NCI-H774 (cell line): Measurements from ENCODE around the gene MYO18B.

Experiments
- DNase-seq: peaks from one replicate; lab custom pipeline; 2025; lab: John Stamatoyannopoulos, UW

The MYO18B gene

DNA sequence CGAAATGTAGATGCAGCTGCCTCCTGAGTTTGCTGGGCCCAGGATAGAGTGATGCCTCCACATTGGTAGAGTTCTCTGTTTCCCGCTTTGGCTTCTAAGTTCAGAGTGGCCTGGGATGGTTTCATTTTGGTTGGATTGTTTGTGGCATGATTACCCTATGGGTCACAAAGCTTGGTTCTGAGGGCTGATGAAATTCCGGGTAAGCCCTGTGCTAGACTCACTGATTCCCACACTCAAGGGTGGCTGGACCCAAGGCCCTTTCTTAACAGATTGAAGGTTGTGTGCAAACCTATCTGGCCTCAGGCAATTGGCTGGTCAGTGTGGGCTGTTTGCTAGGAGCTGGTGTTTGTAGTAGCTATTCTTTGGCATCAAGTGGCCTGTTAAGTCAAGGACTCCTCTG lies 158.4 kb downstream of the MYO18B start:
- no peak for DNase-seq

DNA sequence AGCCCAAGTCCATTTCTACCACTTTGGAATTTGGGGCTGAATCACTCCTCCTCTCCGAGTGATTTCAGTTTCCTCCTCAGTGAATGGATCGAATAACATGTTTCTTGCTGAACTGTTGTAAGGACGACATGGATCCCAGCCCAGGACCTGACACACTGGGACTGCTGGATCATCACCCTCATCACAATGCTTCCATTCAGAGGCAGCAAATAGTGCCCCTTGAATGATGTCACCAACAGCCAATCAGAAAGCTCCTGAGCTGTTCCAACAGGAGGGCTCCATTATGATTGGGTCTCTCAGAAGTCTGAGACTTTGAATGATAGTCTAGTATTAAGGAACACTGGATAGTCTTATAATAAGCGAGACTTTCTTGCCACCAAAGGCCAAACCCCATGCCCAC lies 158.9 kb downstream of the MYO18B start:
- DNase-seq, result no peak

DNA sequence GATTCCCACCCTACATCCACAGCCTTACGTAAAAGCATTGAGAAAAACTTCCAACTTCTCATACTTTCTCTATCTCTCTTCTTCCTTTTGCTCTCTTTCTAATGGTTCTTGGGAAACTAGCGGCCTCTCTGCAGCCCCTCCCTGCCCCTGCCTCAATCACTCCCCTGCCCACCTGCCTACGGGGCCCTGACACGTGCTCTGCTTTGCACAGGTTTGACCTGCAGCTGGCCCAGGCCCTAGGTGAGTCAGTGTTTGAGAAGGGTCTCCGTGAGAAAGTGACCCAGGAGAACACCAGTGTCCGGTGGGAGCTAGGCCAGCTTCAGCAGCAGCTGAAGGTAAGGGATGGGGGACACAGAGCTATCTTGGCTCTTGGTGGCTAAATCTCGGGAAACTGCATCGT lies 160.4 kb downstream of the MYO18B start:
- DNase-seq, result no peak

DNA sequence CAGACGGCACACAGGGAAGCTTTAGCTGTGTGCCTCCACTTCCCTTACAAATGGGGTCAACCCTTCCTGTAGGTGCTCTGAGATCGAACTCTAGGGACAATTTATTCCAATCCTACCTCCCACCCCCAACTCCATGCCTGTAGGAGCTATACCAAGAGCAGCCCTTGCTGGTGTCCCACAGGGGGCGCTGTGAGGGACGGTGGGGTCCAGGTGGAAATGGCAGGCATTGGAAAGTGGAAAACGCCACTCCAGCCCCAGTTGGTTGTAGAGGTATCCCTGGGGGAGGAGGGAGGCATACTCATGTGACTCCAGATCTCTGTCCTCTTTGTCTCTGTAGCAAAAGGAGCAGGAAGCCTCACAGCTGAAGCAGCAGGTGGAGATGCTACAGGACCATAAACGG lies 161.3 kb downstream of the MYO18B start:
- no peak for DNase-seq

DNA sequence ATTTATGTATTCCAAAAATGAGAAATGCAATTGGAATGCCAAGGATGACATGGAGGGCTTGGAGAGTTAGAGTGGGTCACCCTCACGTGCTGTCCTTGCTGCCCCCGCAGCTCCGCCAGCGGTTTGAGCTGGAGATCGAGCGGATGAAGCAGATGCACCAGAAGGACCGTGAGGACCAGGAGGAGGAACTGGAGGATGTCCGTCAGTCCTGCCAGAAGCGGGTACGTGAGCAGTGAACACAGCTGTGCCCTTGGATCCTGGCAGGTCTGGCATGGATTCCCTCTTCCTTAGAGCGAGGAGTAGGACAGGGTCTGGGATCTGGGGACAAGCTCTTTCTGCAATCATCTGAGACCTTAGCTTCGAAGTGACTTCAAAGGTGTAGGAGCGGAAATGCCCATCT lies 166.2 kb downstream of the MYO18B start:
- DNase-seq, result no peak

DNA sequence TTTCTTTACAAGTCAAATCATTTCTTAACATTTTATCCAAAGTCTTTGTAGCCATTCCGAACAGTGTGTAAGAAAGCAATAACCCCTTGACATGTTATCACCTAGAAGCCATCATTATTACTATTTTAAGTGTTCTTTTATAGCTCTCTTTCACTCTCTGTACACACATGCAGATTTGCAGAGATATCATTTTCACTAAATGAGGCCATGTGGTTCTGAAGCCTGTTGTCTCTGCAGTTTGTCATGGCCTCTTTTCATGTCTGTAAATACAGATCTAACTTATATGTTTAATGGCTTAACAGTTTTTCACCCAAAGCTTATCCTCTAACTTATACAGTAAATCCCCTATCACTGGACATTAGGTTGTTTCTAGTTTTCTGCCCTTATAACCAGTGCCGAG lies 166.8 kb downstream of the MYO18B start:
- DNase-seq, result no peak

DNA sequence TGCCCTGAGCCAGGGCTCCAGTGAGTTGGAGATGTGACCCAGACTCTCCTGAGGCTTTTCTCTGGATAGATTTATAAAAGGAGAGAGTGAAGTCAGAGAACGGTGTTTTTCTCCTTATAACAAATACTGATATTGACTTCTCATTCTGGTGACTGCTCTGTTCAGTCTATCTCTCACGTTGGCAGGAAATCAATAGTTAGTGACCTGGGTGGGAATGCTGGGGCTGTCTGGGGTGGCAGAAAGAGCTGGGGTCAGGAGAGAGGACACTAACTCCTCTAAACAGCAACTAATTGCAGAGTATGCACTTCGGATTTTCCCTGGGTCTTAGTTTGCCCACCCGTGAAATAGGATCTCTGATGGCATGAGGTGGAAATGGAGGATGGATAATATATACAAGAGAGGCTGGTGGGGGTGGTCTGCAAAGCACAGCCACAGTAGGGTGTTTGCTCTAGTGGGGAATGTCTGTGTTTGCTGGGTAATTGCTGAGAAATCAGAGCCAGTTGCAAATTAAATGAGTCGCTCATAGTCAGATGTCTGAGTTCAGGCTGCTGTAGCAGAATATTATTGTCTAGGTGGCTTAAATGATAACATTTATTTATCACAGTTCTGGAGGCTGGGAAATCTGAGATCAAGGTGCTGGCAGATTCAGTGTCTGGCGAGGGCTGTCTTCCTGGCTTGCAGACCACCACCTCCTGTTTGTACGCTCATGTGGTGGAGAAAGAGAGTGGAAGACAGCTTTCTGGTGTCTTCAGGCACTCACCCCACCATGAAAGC lies 167.8 kb downstream of the MYO18B start:
- DNase-seq, result no peak

DNA sequence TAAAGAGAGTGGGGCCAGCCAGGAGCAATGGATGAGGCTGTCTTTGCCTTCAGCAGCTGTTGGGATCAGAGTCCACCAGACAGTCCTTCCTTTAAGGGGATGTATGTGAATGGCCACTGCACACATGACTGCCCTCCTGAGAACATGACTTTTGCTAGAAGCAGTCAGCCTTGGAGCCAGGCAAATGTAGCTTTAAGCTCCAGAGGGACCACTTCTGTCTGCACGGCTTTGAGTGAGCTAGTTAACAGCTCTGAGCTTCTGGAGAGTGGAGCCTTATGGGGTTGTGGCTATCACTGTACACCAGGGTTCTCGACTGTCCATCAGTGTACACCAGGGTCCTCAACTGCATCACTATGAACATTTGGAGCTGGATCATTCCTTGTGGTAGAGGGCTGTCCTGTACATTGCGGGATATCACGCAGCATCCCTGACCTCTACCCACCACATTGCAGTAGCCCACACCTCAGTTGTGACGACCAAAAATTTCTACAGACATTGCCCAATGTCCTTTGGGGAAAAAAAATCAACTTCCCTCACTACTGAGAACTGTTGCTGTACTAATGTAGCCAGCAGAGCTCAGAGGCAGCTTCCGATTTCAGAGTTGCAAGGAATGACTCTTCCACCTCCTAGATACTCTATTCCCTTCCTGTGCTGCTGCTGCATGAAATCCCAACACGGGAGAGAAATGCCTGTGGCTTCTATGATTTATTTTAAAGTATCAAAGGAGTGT lies 169.4 kb downstream of the MYO18B start:
- DNase-seq, result no peak

DNA sequence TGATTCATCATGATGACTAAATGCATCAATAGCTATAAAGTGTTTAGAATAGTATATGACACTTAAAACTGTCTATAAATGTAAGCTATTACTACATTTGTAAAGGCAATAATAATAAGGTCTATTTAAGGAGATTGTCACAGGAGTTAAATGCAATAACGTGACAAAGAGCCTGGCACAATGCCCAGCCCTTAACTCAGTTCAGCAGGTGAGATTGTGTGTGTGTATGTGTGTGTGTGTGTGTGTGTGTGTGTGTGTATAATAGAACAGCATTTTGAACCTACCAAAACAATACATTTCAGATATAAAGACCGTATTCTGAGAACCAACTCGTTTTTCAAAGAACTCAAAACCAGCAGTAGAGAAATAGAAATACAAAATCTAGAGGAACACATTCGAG lies 177.5 kb downstream of the MYO18B start:
- peak; percentile 81 for DNase-seq

DNA sequence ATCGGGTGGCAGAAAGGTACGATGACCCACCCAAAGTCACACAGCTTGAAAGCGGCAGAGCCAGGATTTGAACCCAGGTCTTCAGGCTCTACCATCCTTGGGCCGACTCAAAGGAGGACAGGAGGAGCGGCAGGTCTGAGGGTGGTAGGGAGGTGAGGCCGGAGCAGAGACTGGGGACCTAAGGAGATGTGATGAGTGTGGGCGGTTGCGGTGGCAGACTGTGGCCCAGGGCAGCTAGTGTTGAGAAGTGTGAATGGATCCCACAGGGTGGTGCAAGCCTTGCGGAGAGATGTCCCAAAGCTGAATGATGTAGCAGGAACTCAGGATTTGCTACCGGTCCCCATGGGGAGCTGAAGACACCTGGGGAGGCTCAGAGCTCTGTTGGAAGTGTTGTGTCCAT lies 180.2 kb downstream of the MYO18B start:
- no peak for DNase-seq

DNA sequence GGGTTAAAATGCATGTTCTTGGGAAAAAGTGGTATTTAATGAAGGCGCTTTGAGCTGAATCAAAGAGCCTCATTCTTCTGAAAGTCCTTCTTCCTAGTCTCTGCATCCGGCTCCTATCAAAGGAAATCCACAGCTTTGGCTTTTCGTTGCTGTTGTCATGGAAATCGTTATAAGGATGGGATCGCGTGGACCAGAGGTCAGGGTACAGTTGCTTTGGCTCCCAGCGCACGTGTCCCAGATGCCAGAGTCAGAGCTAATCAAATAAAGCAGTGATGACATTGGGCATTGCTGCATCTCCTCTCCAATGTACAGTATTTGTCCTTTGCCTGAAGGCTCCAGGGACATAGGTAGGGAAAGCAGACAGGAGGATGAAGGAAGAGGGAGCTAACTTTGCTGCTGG lies 181.9 kb downstream of the MYO18B start:
- DNase-seq, result no peak

DNA sequence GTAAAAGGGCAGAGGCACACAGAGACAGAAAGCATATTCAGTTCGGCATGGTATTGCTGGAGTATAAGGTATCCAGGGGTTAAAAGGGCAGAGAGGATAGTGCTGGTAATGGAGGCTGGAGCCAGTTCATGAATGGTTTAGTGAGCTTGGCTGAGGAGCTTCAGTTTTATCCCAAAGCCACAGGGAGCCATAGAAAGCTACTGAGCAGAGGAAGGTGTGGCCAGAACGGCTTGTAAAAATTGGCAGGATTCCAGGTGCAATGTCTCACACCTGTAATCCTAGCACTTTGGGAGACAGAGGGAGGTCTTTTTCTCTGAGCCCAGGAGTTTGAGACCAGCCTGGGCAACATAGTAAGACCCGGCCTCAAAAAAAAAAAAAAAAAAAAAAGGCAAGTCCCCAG lies 186.1 kb downstream of the MYO18B start:
- no peak for DNase-seq

DNA sequence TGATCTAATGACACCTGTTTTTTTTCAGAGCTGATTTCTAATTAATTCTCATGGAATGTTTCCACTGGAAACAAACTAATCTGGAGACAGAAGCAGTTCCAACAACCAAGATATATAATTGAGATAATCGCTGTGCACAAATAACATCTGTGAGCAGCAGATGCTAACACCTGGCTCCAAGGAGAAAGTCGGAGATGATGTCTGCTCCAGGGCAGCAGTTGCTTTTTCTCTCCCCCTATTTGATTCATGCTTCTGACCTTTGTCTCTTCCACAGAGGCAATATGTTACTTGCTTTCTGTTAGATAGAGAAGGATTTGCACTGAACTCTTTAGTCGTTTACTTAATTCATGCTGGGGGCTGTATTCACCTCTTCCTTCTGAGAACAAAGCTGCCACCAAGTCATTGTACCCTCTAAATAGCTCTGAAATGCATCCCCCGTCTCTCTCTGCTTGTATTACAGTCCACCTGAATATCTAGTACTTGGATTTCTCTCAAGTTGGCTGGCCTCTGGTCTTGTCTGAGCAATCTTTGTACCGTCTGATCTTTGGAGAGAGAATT lies 187.4 kb downstream of the MYO18B start:
- DNase-seq, result no peak

DNA sequence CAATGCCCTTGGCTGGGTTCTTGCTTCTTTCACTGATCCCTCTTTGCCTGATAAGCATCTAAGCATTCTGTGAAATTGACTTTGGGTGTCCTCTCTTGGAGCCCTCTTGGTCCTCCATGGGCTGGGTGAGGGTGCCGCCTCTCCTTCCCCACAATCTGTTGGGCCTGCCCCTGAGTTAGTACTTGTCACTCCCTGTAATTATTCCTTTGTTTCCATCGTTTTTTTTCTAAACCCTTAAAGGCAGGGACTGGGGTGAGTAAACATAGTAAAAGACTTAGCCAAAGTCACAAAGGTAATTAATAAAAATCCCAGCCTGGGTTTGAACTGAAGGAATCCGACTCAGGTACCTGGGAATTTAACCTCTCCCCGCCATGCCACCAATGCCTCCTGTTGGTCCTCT lies 188.1 kb downstream of the MYO18B start:
- peak; percentile 17 for DNase-seq

DNA sequence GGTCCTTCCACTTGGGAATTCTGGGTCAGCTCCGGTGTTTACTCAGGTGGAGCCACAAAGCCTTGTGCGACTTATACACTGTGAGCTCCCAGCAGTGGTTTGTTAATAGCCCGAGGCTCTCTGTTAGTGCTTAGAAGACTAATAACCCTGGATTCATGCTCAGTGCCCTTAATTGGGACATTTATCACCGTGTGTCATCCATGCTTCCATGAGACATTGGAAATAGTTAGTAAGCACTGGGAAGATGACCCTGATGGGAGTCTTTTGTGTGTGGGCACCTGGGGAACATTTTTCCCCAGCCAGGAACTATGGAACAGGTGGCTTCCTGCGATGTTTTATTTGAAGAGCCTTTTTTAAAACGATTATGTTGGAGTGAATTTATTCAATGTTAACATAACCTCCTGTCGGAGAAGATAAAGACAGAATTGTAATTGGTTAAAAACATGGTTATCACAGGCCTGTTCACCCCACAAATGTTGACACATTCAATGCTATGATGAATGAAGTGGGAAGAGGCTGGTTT lies 188.9 kb downstream of the MYO18B start:
- peak; percentile 68 for DNase-seq

DNA sequence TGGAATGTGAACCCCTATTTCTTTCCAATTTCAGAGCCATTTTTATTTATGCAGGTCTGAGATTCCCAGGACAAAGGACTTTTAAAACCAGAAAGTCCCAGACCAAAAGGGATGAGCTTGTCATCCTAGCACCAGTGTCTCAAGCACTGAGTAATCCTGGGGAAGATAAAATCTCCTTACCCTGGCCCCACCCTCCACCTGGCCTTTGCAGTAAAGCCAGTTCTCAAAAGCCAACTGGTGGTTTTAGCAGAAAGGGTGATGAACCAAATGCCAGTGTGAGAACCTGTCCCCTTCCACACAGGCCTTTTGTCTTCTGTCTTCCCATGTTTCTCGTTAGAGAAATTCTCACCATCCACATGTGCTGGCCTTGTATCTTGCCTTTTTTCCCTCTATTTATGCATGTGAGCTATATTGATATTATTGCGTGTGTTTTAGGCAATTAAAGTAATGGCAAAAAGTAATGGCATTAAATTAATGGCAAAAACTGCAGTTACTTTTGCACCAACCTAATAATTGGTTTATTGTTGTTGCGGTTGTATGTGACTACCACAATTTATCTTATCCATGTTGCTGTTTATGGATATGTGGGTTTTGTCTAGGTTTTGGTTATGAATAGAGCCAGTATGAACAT lies 191.3 kb downstream of the MYO18B start:
- DNase-seq, result no peak

DNA sequence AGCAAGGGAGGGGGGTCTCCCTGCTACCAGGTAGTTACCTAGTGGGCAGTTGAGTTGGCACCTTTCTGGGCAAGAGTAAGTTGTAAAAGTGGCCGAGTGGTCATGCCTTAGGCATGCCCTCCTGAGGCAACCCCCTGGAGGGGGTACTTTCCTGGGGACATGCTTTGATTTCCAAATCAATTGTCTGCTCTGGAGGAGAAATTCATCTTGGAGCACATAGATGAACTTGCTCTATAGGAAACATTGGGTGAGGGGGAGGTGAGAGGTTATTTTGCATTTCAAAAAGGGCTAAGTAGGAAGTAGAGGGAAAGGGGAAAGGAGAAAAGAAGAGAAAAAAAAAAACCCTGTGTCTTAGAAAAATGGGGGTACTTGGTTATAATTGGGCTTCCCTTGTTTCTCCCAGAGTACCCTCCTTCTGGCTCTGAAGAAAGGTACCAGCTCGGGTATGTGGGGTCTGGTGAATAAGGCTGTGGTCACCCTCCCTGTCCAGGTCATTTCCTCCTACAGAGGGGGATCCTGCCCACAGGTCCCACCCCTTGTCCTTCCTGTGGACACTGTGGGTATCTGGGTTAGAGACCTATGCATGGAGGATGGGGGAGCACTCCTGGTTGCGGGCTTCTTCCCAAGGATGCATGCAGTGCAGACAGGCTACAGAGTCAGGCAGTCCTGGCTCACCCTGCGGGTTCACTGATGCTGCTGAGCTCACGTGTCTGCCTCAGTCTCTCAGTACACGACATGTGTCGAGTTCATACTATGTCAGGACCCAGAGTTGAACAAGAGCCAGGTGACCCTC lies 193.5 kb downstream of the MYO18B start:
- no peak for DNase-seq

DNA sequence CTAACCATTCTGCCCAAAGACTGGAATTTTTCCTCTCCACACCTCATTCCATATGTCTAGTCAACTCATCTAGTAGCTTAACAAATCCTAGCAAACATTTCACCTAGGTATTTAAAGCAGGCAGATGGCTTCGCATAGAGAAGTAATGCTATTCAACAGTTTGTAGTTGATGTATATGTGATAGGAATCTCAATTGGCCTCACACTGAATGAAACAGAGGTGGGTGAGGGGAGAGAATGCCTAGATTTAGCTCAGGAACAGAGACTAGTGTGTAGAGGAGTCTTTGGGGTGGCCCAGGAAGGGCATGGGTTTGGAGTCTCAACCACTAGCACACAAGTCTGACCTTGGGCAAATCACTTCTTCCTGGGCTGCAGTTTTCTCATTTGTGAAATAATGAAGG lies 196.2 kb downstream of the MYO18B start:
- DNase-seq, result no peak

DNA sequence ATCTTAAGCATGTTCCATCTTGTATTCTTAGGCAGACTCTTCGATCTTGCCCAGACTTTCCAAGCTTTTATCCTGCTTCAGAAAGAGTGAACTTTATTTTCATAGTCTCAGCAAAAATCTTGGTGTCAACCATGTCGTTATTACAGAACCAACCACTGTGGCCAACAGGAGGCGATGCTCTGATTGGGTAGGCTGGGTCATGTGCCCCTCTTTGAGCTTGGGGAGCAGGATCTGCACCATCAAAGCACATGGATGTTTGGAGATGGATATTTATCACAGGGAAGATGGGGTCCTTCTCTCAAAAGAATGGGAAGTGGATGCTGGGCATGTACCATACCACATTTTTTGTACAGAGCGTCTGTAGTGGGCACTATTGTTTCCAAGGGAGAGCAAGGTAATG lies 197.4 kb downstream of the MYO18B start:
- DNase-seq, result no peak

DNA sequence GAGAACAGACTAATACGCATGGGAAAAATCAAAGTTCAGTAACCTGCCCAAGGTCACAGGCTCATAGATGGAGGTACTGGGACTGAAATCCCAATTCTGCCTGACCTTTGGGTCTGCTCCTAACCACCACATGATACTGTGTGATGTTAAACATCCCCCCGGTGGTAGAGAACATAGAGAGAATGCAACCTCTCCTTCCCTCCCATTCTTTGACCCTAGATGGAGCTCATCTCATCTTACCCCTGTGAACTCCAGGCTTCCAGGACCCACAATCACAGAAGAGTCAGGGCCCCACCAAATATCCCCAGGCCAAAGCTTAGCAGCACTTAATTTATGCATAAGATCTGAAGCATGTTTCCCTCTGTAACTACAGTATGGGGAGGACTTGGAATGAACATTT lies 198.5 kb downstream of the MYO18B start:
- no peak for DNase-seq

DNA sequence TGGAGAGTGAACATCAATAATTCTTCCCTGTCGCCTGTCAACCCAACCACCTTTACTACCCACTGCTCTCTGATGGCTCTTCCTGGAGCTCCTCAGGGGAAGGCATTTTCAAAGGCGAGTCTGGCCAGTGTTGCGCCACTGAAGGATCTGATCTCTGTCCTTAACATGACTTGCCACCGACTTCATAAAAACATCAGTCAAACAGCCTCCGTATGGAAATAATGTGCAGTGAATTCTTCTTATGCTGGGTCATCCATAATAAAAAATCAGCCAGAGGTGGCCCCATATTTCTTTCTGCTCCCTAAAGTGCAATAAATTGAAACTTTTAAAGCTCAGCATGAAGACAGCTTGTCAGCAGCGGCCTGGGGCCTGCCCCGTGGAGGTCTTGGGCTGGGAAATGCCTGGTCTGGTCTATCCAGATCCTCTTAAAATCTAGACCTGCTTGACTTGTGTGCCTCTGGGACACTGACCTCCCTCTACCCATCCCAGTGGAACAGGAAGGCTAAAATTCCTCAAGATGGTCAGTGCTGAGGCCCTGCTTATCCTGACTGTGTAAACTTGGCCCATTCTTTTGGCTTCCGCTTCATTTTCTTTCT lies 199.5 kb downstream of the MYO18B start:
- DNase-seq, result no peak
